ENCODE measurements around the gene DPH6. TPM values are rescaled to one million over a fixed set of nuclear protein-coding genes. Genes with fewer than 3 reads are reported as not detected.

Gene DPH6
- total RNA-seq, 2 experiments from 2014 or later = 7.0 to 8.0 TPM

- Mint-ChIP-seq H3K9me3 (no peaks in the 10 kb centered on the region), H3K36me3 (ENCODE audit: low read depth) (peaks cover 40% of the 10 kb centered on the region), H3K27ac (no peak overlapping the region), H3K4me3 (no peak overlapping the region), H3K4me1 (ENCODE audit: low read depth) (no peaks in the 10 kb centered on the region), H3K27me3 (no peaks in the 10 kb centered on the region)
- peaks cover 0 to 4% of the 10 kb centered on the region in 2 experiments for H3K9me3 ChIP-seq (ENCODE audit: control insufficient read depth in 1 of 2, insufficient read depth in 1 of 2, low read length in 2 of 2)
- DNase-seq = no peak
- H3K4me3 ChIP-seq (ENCODE audit: low read length) = no peak overlapping the region
- H3K4me1 ChIP-seq (ENCODE audit: insufficient read depth, low read length) = no peaks in the 10 kb centered on the region
- CTCF ChIA-PET = no interaction called here
- no peak for TF ChIP-seq CTCF (IDR thresholded peaks at IDR 0.05)
- no peak overlapping the region for H3K27ac ChIP-seq (ENCODE audit: low read depth in 1 of 2, low read length in 2 of 2)
- intact Hi-C loops (cut with DNase I, micrococcal nuclease) = no loop called here
- no peak for ATAC-seq (ENCODE audit: poor library complexity)
- H3K36me3 ChIP-seq (ENCODE audit: insufficient read depth, low read length) = no peaks in the 10 kb centered on the region
- H3K27me3 ChIP-seq (ENCODE audit: control insufficient read depth in 1 of 2, insufficient read depth in 2 of 2, low read length in 2 of 2) = no peaks in the 10 kb centered on the region
- POLR2A ChIA-PET = no interaction called here
These were observed 109.5 kb downstream of the DPH6 start for GRCh38 chr15:35436422-35436821.

- ChIA-PET POLR2A (no interaction called here), CTCF (no interaction called here)
- ATAC-seq (ENCODE audit: poor library complexity) (no peak), DNase-seq (no peak)
- Mint-ChIP-seq H3K27me3 (no peaks in the 10 kb centered on the region), H3K9me3 (no peaks in the 10 kb centered on the region), H3K4me3 (no peak overlapping the region), H3K36me3 (ENCODE audit: low read depth) (peaks cover 9% of the 10 kb centered on the region), H3K4me1 (ENCODE audit: low read depth) (no peaks in the 10 kb centered on the region), H3K27ac (no peak overlapping the region)
- TF ChIP-seq CTCF (IDR thresholded peaks at IDR 0.05) = no peak
- intact Hi-C loops (cut with DNase I, micrococcal nuclease) = no loop called here
- H3K4me3 ChIP-seq (ENCODE audit: low read length) = no peak overlapping the region
- H3K27me3 ChIP-seq (ENCODE audit: control insufficient read depth in 1 of 2, insufficient read depth in 2 of 2, low read length in 2 of 2) = no peaks in the 10 kb centered on the region
- no peaks in the 10 kb centered on the region for H3K4me1 ChIP-seq (ENCODE audit: insufficient read depth, low read length)
- H3K36me3 ChIP-seq (ENCODE audit: insufficient read depth, low read length) = no peaks in the 10 kb centered on the region
- peaks cover 0 to 4% of the 10 kb centered on the region in 2 experiments for H3K9me3 ChIP-seq (ENCODE audit: control insufficient read depth in 1 of 2, insufficient read depth in 1 of 2, low read length in 2 of 2)
- no peak overlapping the region for H3K27ac ChIP-seq (ENCODE audit: low read depth in 1 of 2, low read length in 2 of 2)
These were observed 114.7 kb downstream of the DPH6 start for GRCh38 chr15:35431281-35431680.

GRCh38 chr15:35430301-35430700 is 115.7 kb downstream of the DPH6 start:
- no peak overlapping the region for H3K27ac Mint-ChIP-seq
- intact Hi-C loops (cut with DNase I, micrococcal nuclease) = no loop called here
- ATAC-seq (ENCODE audit: poor library complexity) = no peak

More at GRCh38 chr15:35430301-35430700, 115.7 kb downstream of the DPH6 start:
- Mint-ChIP-seq H3K9me3 (no peaks in the 10 kb centered on the region), H3K4me3 (no peak overlapping the region), H3K4me1 (ENCODE audit: low read depth) (no peaks in the 10 kb centered on the region), H3K36me3 (ENCODE audit: low read depth) (peaks cover 9% of the 10 kb centered on the region), H3K27me3 (no peaks in the 10 kb centered on the region)
- H3K9me3 ChIP-seq (ENCODE audit: control insufficient read depth in 1 of 2, insufficient read depth in 1 of 2, low read length in 2 of 2) = no peaks in the 10 kb centered on the region
- H3K4me3 ChIP-seq (ENCODE audit: low read length) = no peak overlapping the region
- DNase-seq = no peak
- CTCF ChIA-PET = no interaction called here
- no peak for TF ChIP-seq CTCF (IDR thresholded peaks at IDR 0.05)
- no peaks in the 10 kb centered on the region for H3K27me3 ChIP-seq (ENCODE audit: control insufficient read depth in 1 of 2, insufficient read depth in 2 of 2, low read length in 2 of 2)
- H3K27ac ChIP-seq (ENCODE audit: low read depth in 1 of 2, low read length in 2 of 2) = no peak overlapping the region
- H3K4me1 ChIP-seq (ENCODE audit: insufficient read depth, low read length) = no peaks in the 10 kb centered on the region
- POLR2A ChIA-PET = no interaction called here
- H3K36me3 ChIP-seq (ENCODE audit: insufficient read depth, low read length) = no peaks in the 10 kb centered on the region

Data from CD4-positive, alpha-beta T cell (primary cell).